Esophagus muscularis mucosa (tissue), 4 donors: ENCODE data around the gene CEP44. TPM values are rescaled to one million over a fixed set of nuclear protein-coding genes. Genes with fewer than 3 reads are reported as not detected.

Experiments
- DNase-seq: peaks from one replicate; pipeline ENCODE4 v3.0.0-alpha.2; 2017; ENCODE audit errors: extremely low spot score
- H3K27ac ChIP-seq, 4 donors: fragments of 200-600 bp; sonication (generic); replicated peaks in 1 of 4; 1 replicate in 3 of 4; 2 replicates in 1 of 4; pipeline ENCODE4 v1.5.1; 2016 to 2019; ENCODE audit warnings: mild to moderate bottlenecking in 1 of 4
- H3K27me3 ChIP-seq, 4 donors: fragments of 200-600 bp; sonication (generic); one replicate each; pipeline versions ENCODE4 v1.5.1 to v1.6.0; 2016 to 2019
- H3K36me3 ChIP-seq, 4 donors: fragments of 200-600 bp; sonication (generic); one replicate each; pipeline ENCODE4 v1.5.1; 2016 to 2019
- H3K4me1 ChIP-seq, 4 donors: fragments of 200-600 bp; sonication (generic); one replicate each; pipeline ENCODE4 v1.5.1; 2016 to 2019
- H3K4me3 ChIP-seq, 4 donors: fragments of 200-600 bp; sonication (generic); 1 replicate in 2 of 4; 2 replicates in 2 of 4; pipeline ENCODE4 v1.5.1; 2016 to 2019; ENCODE audit warnings: mild to moderate bottlenecking in 4 of 4, moderate library complexity in 1 of 4
- H3K9me3 ChIP-seq, 4 donors: fragments of 200-600 bp; sonication (generic); 1 replicate in 3 of 4; 2 replicates in 1 of 4; pipeline ENCODE4 v1.5.1; 2016 to 2019
- EP300 ChIP-seq: sonication (generic); formaldehyde crosslinking; IDR thresholded peaks from one replicate; pipeline ENCODE4 v1.6.1; 2017; ENCODE audit warnings: antibody characterized with exemption
- POLR2A ChIP-seq: fragments of 450-650 bp; IDR thresholded peaks from one replicate; pipeline ENCODE4 v1.6.1; 2017; ENCODE audit warnings: antibody characterized with exemption, moderate library complexity, mild to moderate bottlenecking, low read depth
- POLR2AphosphoS5 ChIP-seq, 2 donors: sonication (generic); formaldehyde crosslinking; IDR thresholded peaks; one replicate each; pipeline ENCODE4 v1.6.1; 2017; ENCODE audit warnings: antibody characterized with exemption in 2 of 2
- WGBS: methylation state at CpG from one replicate; pipeline ENCODE4 v1.1.5; 2018; 5-methylcytosine and 5-hydroxymethylcytosine counted together
- intact Hi-C: fragments of 100-400 bp; cut with DNase I; formaldehyde crosslinking; loops from one replicate; pipeline ENCODE4 v1.15.1; 2023
- total RNA-seq, 4 donors: library from RNA; depleted of rRNA; stranded (reverse); fragments of >200 nt; gene quantifications; one replicate each; pipeline versions ENCODE4 v1.1.0 to v1.2.1, GENCODE V29; 2016
- TF ChIP-seq, protein P1 (sequence below), 3 experiments: fragments of 200-600 bp in 2 of 3; fragments of 450-650 bp in 1 of 3; sonication (generic) in 2 of 3; IDR thresholded peaks; one replicate each; pipeline ENCODE4 v1.5.1; 2017 to 2019; ENCODE audit warnings: antibody characterized with exemption in 3 of 3, mild to moderate bottlenecking in 2 of 3, moderate library complexity in 1 of 3

Gene CEP44
- total RNA-seq, 4 donors from 2014 or later: 8.1 to 15.8 (median 11.5) TPM

DNA sequence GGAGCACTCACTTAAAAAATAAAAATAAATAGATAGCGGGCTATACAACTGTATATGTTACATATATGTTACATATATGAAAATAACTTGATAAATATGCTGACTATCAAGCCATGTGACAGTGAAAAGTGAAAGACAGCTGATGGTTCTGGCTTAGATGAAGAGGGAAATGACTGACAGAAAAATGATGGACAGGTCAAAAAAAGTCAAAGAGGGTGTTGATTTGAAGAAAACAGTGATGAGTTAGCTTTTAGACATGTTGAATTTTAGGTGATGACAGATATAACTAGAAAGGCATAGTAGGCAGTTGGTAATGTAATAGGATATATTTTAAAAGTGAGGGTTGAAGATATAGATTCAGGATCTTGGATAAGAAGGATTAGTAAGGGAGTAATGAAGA lies 38.0 kb upstream of the CEP44 start:
- WGBS: 95% methylated on average over 1 of the region's 1 CpG
- Histone ChIP-seq H3K4me3 (no peak overlapping the region), H3K36me3 (peaks cover 0 to 4% (median 0%) of the 10 kb centered on the region in 4 donors), H3K27ac (no peak overlapping the region), H3K9me3 (no peaks in the 10 kb centered on the region), H3K4me1 (peaks cover 0 to 7% (median 3%) of the 10 kb centered on the region in 4 donors), H3K27me3 (no peaks in the 10 kb centered on the region)
- intact Hi-C loops: no loop called here
- TF ChIP-seq POLR2A: no peak
- no peak for TF ChIP-seq EP300
- TF ChIP-seq, protein P1, sequence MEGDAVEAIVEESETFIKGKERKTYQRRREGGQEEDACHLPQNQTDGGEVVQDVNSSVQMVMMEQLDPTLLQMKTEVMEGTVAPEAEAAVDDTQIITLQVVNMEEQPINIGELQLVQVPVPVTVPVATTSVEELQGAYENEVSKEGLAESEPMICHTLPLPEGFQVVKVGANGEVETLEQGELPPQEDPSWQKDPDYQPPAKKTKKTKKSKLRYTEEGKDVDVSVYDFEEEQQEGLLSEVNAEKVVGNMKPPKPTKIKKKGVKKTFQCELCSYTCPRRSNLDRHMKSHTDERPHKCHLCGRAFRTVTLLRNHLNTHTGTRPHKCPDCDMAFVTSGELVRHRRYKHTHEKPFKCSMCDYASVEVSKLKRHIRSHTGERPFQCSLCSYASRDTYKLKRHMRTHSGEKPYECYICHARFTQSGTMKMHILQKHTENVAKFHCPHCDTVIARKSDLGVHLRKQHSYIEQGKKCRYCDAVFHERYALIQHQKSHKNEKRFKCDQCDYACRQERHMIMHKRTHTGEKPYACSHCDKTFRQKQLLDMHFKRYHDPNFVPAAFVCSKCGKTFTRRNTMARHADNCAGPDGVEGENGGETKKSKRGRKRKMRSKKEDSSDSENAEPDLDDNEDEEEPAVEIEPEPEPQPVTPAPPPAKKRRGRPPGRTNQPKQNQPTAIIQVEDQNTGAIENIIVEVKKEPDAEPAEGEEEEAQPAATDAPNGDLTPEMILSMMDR (IDR thresholded peaks at IDR 0.05): no peak
- TF ChIP-seq POLR2AphosphoS5 (IDR thresholded peaks at IDR 0.05): no peak
- no peak for DNase-seq

DNA sequence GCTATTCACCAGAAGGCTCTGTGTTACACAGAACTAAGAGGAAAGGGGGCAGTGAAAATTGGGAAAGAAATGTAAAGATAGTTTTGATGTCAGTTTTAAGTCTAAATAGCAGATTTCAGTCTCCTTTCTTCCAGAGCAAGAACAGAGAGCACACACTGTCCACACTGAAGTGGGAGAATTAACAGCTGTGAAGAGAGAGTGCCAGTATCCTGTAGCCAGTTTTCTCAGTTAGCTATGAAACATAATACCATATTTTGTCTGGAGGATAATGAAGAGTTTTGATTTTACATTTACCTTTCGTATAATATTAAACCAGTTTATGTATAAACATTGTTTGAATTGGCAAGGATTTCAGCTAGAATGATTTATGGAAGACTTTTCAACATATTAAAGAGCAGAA lies 35.3 kb upstream of the CEP44 start:
- no peak overlapping the region for H3K27ac ChIP-seq

DNA sequence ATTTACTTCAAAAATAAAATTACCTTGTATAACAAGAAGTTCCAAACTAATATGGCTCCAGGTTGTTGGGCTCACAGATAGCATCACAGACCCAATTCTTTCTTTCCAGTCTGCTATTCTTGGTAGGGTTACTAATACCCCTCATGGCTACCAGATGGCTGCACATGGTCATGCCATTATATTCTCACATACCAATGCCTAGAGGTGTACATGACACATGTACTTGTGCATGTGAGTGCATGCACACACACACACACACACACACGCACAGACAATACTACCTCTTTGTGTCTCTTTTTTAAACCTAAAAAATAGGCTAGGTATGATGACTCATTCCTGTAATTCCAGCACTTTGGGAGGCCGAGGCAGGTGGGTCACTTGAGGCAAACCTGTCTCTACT lies 31.3 kb upstream of the CEP44 start:
- Histone ChIP-seq H3K4me1 (peaks cover 0 to 17% (median 12%) of the 10 kb centered on the region in 4 donors), H3K36me3 (peaks cover 0 to 11% (median under 1%) of the 10 kb centered on the region in 4 donors), H3K27ac (no peak overlapping the region), H3K4me3 (no peak overlapping the region), H3K9me3 (no peaks in the 10 kb centered on the region), H3K27me3 (no peaks in the 10 kb centered on the region)
- DNase-seq: no peak
- 91% methylated on average over 2 of the region's 2 CpGs for whole genome bisulfite sequencing
- TF ChIP-seq, protein P1 (IDR thresholded peaks at IDR 0.05): no peak
- no peak for TF ChIP-seq POLR2A
- no peak for TF ChIP-seq EP300
- no peak for TF ChIP-seq POLR2AphosphoS5 (IDR thresholded peaks at IDR 0.05)
- intact Hi-C loops: no loop called here

More for the DNA sequence above, 35.3 kb upstream of the CEP44 start:
- TF ChIP-seq POLR2AphosphoS5 (IDR thresholded peaks at IDR 0.05) (no peak), EP300 (no peak), POLR2A (no peak)
- TF ChIP-seq, protein P1 (IDR thresholded peaks at IDR 0.05): no peak
- Histone ChIP-seq H3K27me3 (no peaks in the 10 kb centered on the region), H3K4me1 (peaks cover 0 to 7% (median 3%) of the 10 kb centered on the region in 4 donors), H3K4me3 (no peak overlapping the region), H3K36me3 (no peaks in the 10 kb centered on the region), H3K9me3 (no peaks in the 10 kb centered on the region)
- intact Hi-C loops: no loop called here
- 36% methylated on average over 1 of the region's 1 CpG for WGBS
- no peak for DNase-seq

DNA sequence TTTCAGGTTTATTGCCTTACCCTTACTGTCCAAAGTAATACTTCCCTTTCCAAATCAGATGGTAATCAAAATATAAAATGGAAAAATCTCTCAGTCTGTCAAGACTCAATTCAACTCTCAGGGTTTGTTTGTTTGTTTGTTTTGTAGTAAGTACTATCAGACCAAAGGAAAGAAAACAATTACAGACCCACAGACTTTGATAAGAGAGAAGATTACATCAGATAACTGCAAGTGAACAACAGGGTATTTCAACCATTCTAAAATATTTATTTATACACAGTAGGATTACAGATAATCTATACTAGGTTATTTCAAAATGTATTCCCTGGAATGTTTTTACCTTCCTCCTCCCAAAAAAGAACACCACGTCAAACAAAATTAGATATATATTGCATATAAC lies 29.1 kb upstream of the CEP44 start:
- WGBS: 90% methylated on average over 1 of the region's 1 CpG
- H3K27me3 ChIP-seq: no peaks in the 10 kb centered on the region
- no peak overlapping the region for H3K27ac ChIP-seq
- peaks cover 0 to 24% (median 7%) of the 10 kb centered on the region in 4 donors for H3K36me3 ChIP-seq
- no peak overlapping the region for H3K4me3 ChIP-seq
- intact Hi-C loops: no loop called here
- H3K9me3 ChIP-seq: no peaks in the 10 kb centered on the region
- TF ChIP-seq, protein P1 (IDR thresholded peaks at IDR 0.05): no peak
- TF ChIP-seq POLR2AphosphoS5 (IDR thresholded peaks at IDR 0.05): no peak
- no peak for TF ChIP-seq EP300
- no peak for TF ChIP-seq POLR2A
- peaks cover 0 to 10% (median 9%) of the 10 kb centered on the region in 4 donors for H3K4me1 ChIP-seq
- DNase-seq: no peak

DNA sequence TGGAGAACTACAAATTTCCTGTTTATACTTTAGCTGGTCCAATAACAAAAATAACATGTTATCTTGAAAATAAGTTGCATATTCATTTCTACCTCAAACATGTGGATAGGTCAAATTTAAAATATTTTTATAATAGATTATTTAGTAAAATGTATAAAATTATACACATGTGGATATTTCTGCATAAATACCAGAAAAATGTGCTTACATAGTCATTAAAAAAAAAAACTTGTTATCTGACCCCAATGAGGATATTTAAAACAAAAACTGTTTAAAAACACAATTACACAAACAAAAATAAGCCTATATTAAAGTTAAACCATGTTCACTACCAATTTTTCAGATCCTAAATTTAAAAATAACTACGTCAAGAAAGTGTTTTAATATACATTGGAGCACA lies 28.3 kb upstream of the CEP44 start:
- Histone ChIP-seq H3K36me3 (peaks cover 0 to 24% (median 7%) of the 10 kb centered on the region in 4 donors), H3K27ac (no peak overlapping the region), H3K9me3 (no peaks in the 10 kb centered on the region), H3K4me1 (peaks cover 0 to 10% (median 9%) of the 10 kb centered on the region in 4 donors), H3K4me3 (no peak overlapping the region), H3K27me3 (no peaks in the 10 kb centered on the region)
- TF ChIP-seq POLR2AphosphoS5 (IDR thresholded peaks at IDR 0.05): no peak
- TF ChIP-seq, protein P1 (IDR thresholded peaks at IDR 0.05): no peak
- TF ChIP-seq EP300: no peak
- no peak for TF ChIP-seq POLR2A
- no peak for DNase-seq
- WGBS: 98% methylated on average over 1 of the region's 1 CpG
- intact Hi-C loops: no loop called here
